Ishikawa (cell line): ENCODE results near the gene ZNF222.

Experiments
- CEBPB ChIP-seq: IDR thresholded peaks from 2 replicates; pipeline ENCODE4 v1.6.1; 2012
- CREB1 ChIP-seq: IDR thresholded peaks from 2 replicates; pipeline ENCODE4 v1.6.1; 2012; ENCODE audit warnings: low read depth
- EGR1 ChIP-seq: IDR thresholded peaks from 2 replicates; pipeline ENCODE4 v1.6.1; 2012
- EP300 ChIP-seq: IDR thresholded peaks from 2 replicates; pipeline ENCODE4 v1.6.1; 2012; ENCODE audit warnings: borderline replicate concordance
- FOXM1 ChIP-seq: IDR thresholded peaks from 2 replicates; pipeline ENCODE4 v1.6.1; 2012; ENCODE audit warnings: low read depth, borderline replicate concordance
- MAX ChIP-seq: IDR thresholded peaks from 2 replicates; pipeline ENCODE4 v1.6.1; 2012
- NFIC ChIP-seq: IDR thresholded peaks from 2 replicates; pipeline ENCODE4 v1.6.1; 2012
- RAD21 ChIP-seq: IDR thresholded peaks from 2 replicates; pipeline ENCODE4 v1.6.1; 2012; ENCODE audit warnings: low read depth
- REST ChIP-seq: IDR thresholded peaks from 2 replicates; pipeline ENCODE4 v1.6.1; 2012; ENCODE audit warnings: low read depth, mild to moderate bottlenecking
- TAF1 ChIP-seq: IDR thresholded peaks from 2 replicates; pipeline ENCODE4 v1.6.1; 2012; ENCODE audit warnings: low read depth, mild to moderate bottlenecking
- TCF12 ChIP-seq: IDR thresholded peaks from 2 replicates; pipeline ENCODE4 v1.6.1; 2012; ENCODE audit warnings: low read depth
- TEAD4 ChIP-seq: IDR thresholded peaks from 2 replicates; pipeline ENCODE4 v1.6.1; 2012
- USF1 ChIP-seq: IDR thresholded peaks from 2 replicates; pipeline ENCODE4 v1.6.1; 2012
- YY1 ChIP-seq: IDR thresholded peaks from 2 replicates; pipeline ENCODE4 v1.6.1; 2012; ENCODE audit warnings: low read depth
- ZBTB7A ChIP-seq: IDR thresholded peaks from 2 replicates; pipeline ENCODE4 v1.6.1; 2012; ENCODE audit warnings: low read depth

The ZNF222 gene

GRCh38 chr19:44007473-44007872 lies 17.7 kb upstream of the ZNF222 start:
- TF ChIP-seq TEAD4 (no peak), MAX (no peak), TCF12 (no peak), EGR1 (no peak), CEBPB (no peak), EP300 (no peak), USF1 (no peak), TAF1 (no peak), CREB1 (no peak), NFIC (no peak), FOXM1 (no peak)

GRCh38 chr19:44010468-44010867 lies 14.7 kb upstream of the ZNF222 start:
- TF ChIP-seq RAD21 (no peak), TCF12 (no peak)

GRCh38 chr19:44019498-44019897 lies 5.7 kb upstream of the ZNF222 start:
- TF ChIP-seq TAF1: no peak
- no peak for TF ChIP-seq USF1
- no peak for TF ChIP-seq YY1
- TF ChIP-seq TCF12: no peak
- TF ChIP-seq CREB1: no peak
- no peak for TF ChIP-seq CEBPB
- no peak for TF ChIP-seq ZBTB7A
- no peak for TF ChIP-seq FOXM1
- no peak for TF ChIP-seq EP300
- no peak for TF ChIP-seq EGR1
- TF ChIP-seq NFIC: no peak
- no peak for TF ChIP-seq RAD21
- TF ChIP-seq REST: no peak

- TF ChIP-seq TEAD4 (no peak), EP300 (no peak), REST (no peak), CEBPB (no peak), EGR1 (no peak), TAF1 (no peak), NFIC (no peak), USF1 (no peak), YY1 (no peak), RAD21 (no peak), MAX (no peak), CREB1 (no peak), FOXM1 (no peak)
Observed at GRCh38 chr19:44021221-44021620, 4.0 kb upstream of the ZNF222 start.

- TF ChIP-seq YY1 (no peak), TAF1 (no peak), USF1 (no peak), TCF12 (no peak), TEAD4 (no peak), EGR1 (no peak), MAX (no peak), RAD21 (no peak), NFIC (no peak)
Observed at GRCh38 chr19:44024900-44025216, 321 bp upstream of the ZNF222 start.

- no peak for TF ChIP-seq YY1
- no peak for TF ChIP-seq ZBTB7A
- TF ChIP-seq TAF1: no peak
- TF ChIP-seq NFIC: no peak
Observed at GRCh38 chr19:44026622-44027021, 1.4 kb downstream of the ZNF222 start.
